NCI-H345 treated with DMSO at 0.1 percent for 48 hours (cell line): ENCODE measurements around the gene NTSR1.

Source experiments
- DNase-seq: peaks from one replicate; lab custom pipeline; 2025; ENCODE audit not compliant: unreplicated experiment; lab: John Stamatoyannopoulos, UW

The NTSR1 gene

GRCh38 chr20:62797671-62798532, 89.3 kb downstream of the NTSR1 start:
- no peak for DNase-seq

GRCh38 chr20:62799036-62799435, 90.4 kb downstream of the NTSR1 start:
- DNase-seq = no peak

- no peak for DNase-seq
These were observed 90.8 kb downstream of the NTSR1 start for GRCh38 chr20:62799459-62799858.

GRCh38 chr20:62799873-62800272, 91.2 kb downstream of the NTSR1 start:
- DNase-seq = no peak

- no peak for DNase-seq
These were observed 92.0 kb downstream of the NTSR1 start for GRCh38 chr20:62800314-62801259.

- no peak for DNase-seq
These were observed 92.8 kb downstream of the NTSR1 start for GRCh38 chr20:62801284-62802010.

GRCh38 chr20:62802026-62802712, 93.5 kb downstream of the NTSR1 start:
- DNase-seq = no peak

- DNase-seq = no peak
These were observed 95.5 kb downstream of the NTSR1 start for GRCh38 chr20:62804021-62804626.

- no peak for DNase-seq
These were observed 96.1 kb downstream of the NTSR1 start, which contains the start of gene OGFR for GRCh38 chr20:62804627-62805154. Gene OGFR (plus strand): TSS chr20:62804835. CDS start chr20:62804860, 25 bp downstream.

GRCh38 chr20:62805155-62805710, 96.6 kb downstream of the NTSR1 start:
- DNase-seq = no peak

- no peak for DNase-seq
These were observed 97.2 kb downstream of the NTSR1 start for GRCh38 chr20:62805711-62806382.

- DNase-seq = no peak
These were observed 97.9 kb downstream of the NTSR1 start for GRCh38 chr20:62806383-62807050.

- no peak for DNase-seq
These were observed 99.0 kb downstream of the NTSR1 start for GRCh38 chr20:62807444-62808210.

- DNase-seq = peak; percentile 33
These were observed 99.7 kb downstream of the NTSR1 start for GRCh38 chr20:62808211-62808865.

- DNase-seq = no peak
These were observed 101.1 kb downstream of the NTSR1 start for GRCh38 chr20:62809530-62810428.

GRCh38 chr20:62811320-62811719, 102.7 kb downstream of the NTSR1 start:
- no peak for DNase-seq
